Neural progenitor cell (in vitro differentiated cells): ENCODE measurements around the gene PTPN22.

ENCODE experiments used
- CTCF ChIP-seq: fragments of 200-600 bp; sonication (generic); IDR thresholded peaks from 2 replicates; pipeline ENCODE4 v1.5.1; 2017; ENCODE audit warnings: antibody characterized with exemption, mild to moderate bottlenecking
- EZH2phosphoT487 ChIP-seq: fragments of 200-600 bp; sonication (generic); IDR thresholded peaks from 2 replicates; pipeline ENCODE4 v1.6.1; 2017; ENCODE audit warnings: antibody characterized with exemption

GRCh38 chr1:113818578-113818977 is 52.9 kb downstream of the PTPN22 start:
- TF ChIP-seq CTCF (no peak), EZH2phosphoT487 (no peak)
